Endothelial cell of umbilical vein (primary cell): ENCODE data around the gene SUGCT. TPM values are rescaled to one million over a fixed set of nuclear protein-coding genes. Genes with fewer than 3 reads are reported as not detected.

ENCODE experiments used
- BruUV-seq: library from RNA; stranded (reverse); fragments of 400-500 nt; replicated peaks from 2 replicates; lab custom pipeline; 2021; lab: Mats Ljungman, UMichigan
- CTCF ChIA-PET: fragments of 300-600, 350-600 bp; sonication (Branson Sonifier 250); formaldehyde crosslinking; loops from one replicate; lab custom pipeline; 2021; ENCODE audit warnings: antibody characterized with exemption, inconsistent platforms; lab: Charles Lee
- POLR2A ChIA-PET: fragments of 300-600, 350-600 bp; sonication (Branson Sonifier 250); formaldehyde crosslinking; loops from one replicate; lab custom pipeline; 2021; ENCODE audit warnings: antibody characterized with exemption, inconsistent platforms; lab: Charles Lee
- DNase-seq: peaks from one replicate; pipeline ENCODE4 v3.0.0-alpha.2; 2011; ENCODE audit warnings: low read depth, low spot score
- FAIRE-seq: peaks from 2 replicates; lab custom pipeline; 2011; peaks lifted over from hg19 to GRCh38; lab: Jason Lieb, UNC
- H2AFZ ChIP-seq: 2 replicates; pipeline ENCODE4 v1.6.0; 2012; ENCODE audit warnings: low read depth, low read length, control low read depth, inconsistent platforms
- H3K27ac ChIP-seq: 2 replicates; pipeline ENCODE4 v1.5.1; 2011; ENCODE audit warnings: low read depth, mild to moderate bottlenecking, control low read depth, low read length, moderate library complexity; ENCODE audit not compliant: insufficient read depth
- H3K27me3 ChIP-seq, 2 experiments: 2 replicates each; pipeline versions ENCODE4 v1.6.0 to v1.6.1; 2011; ENCODE audit warnings: low read length in 2 of 2, mixed read lengths in 1 of 2; ENCODE audit not compliant: control insufficient read depth in 2 of 2, insufficient read depth in 2 of 2
- H3K36me3 ChIP-seq, 2 experiments: 2 replicates in 1 of 2; 3 replicates in 1 of 2; pipeline ENCODE4 v1.5.1; 2011; ENCODE audit warnings: low read length in 2 of 2, mild to moderate bottlenecking in 1 of 2, moderate library complexity in 1 of 2; ENCODE audit not compliant: control insufficient read depth in 2 of 2, insufficient read depth in 2 of 2; ENCODE audit errors: extremely low read depth in 1 of 2
- H3K4me1 ChIP-seq: 3 replicates; pipeline ENCODE4 v1.5.1; 2011; ENCODE audit warnings: mild to moderate bottlenecking, low read length; ENCODE audit not compliant: control insufficient read depth, insufficient read depth; ENCODE audit errors: extremely low read depth
- H3K4me2 ChIP-seq: 2 replicates; pipeline ENCODE4 v1.6.1; 2011; ENCODE audit warnings: low read length, control low read depth, mixed read lengths; ENCODE audit not compliant: insufficient read depth
- H3K4me3 ChIP-seq, 3 experiments: fragments of 200-600 bp in 1 of 3; sonication (generic), shearing (Covaris generic) in 1 of 3; replicated peaks in 1 of 3; 2 replicates each; pipeline ENCODE4 v1.5.1; 2011 to 2016; ENCODE audit warnings: control low read depth in 3 of 3, low read length in 3 of 3, mild to moderate bottlenecking in 2 of 3, inconsistent platforms in 1 of 3, low read depth in 1 of 3, moderate library complexity in 1 of 3; ENCODE audit not compliant: insufficient read depth in 1 of 3
- H3K79me2 ChIP-seq: 2 replicates; pipeline ENCODE4 v1.6.0; 2012; ENCODE audit warnings: low read length, inconsistent platforms; ENCODE audit not compliant: control insufficient read depth, insufficient read depth
- H3K9ac ChIP-seq: replicated peaks from 2 replicates; pipeline ENCODE3; 2011; ENCODE audit warnings: low read length, control low read depth; ENCODE audit not compliant: insufficient read depth; ENCODE audit errors: extremely low read depth
- H3K9me1 ChIP-seq: replicated peaks from 3 replicates; pipeline ENCODE4 v1.6.0; 2011; ENCODE audit warnings: mild to moderate bottlenecking, low read length; ENCODE audit not compliant: control insufficient read depth, insufficient read depth; ENCODE audit errors: extremely low read depth
- H3K9me3 ChIP-seq: replicated peaks from 2 replicates; pipeline ENCODE4 v1.5.1; 2012; ENCODE audit warnings: low read length, inconsistent platforms; ENCODE audit not compliant: control insufficient read depth, insufficient read depth
- H4K20me1 ChIP-seq: replicated peaks from 2 replicates; pipeline ENCODE3; 2011; ENCODE audit warnings: mild to moderate bottlenecking, low read length; ENCODE audit not compliant: control insufficient read depth, insufficient read depth; ENCODE audit errors: extremely low read depth
- EZH2 ChIP-seq: IDR thresholded peaks from 2 replicates; pipeline ENCODE4 v1.6.1; 2012; ENCODE audit warnings: borderline replicate concordance, low read depth, mild to moderate bottlenecking, moderate library complexity, low read length, inconsistent platforms; ENCODE audit not compliant: severe bottlenecking
- FOS ChIP-seq: IDR thresholded peaks from 2 replicates; pipeline ENCODE4 v1.6.1; 2011; ENCODE audit warnings: mild to moderate bottlenecking, low read length, moderate library complexity, borderline replicate concordance; ENCODE audit not compliant: insufficient read depth
- dilution Hi-C: fragments of 300-500 bp; cut with MboI; formaldehyde crosslinking; loops from one replicate; pipeline ENCODE4 v1.15.0; 2019; ENCODE audit warnings: low sequenced_read_pairs; ENCODE audit not compliant: extremely low pct_ligation_motif_present
- intact Hi-C: fragments of 100-400 bp; cut with micrococcal nuclease; formaldehyde crosslinking; loops from one replicate; pipeline ENCODE4 v1.10.0; 2022
- polyA plus RNA-seq, 4 experiments: library from polyadenylated mRNA; depleted of rRNA in 3 of 4; stranded (reverse) in 3 of 4; unstranded in 1 of 4; fragments of >200 nt; gene quantifications; 2 replicates each; pipeline versions ENCODE4 v1.2.1 to v1.2.3, GENCODE V29; 2011 to 2012; ENCODE audit warnings: missing spikeins in 1 of 4
- total RNA-seq: library from RNA; stranded (reverse); gene quantifications from 2 replicates; pipeline ENCODE4 v1.2.3, GENCODE V29; 2021

The SUGCT gene
- total and polyA plus RNA-seq, 2 donors (not counting 3 experiments of a cell fraction or from before 2014, with no cell fraction given): 1.2 to 1.4 TPM

GRCh38 chr7:40306025-40306424 is 171.2 kb downstream of the SUGCT start:
- Histone ChIP-seq H3K27me3 (no peaks in the 10 kb centered on the region), H3K4me1 (peaks cover 55% of the 10 kb centered on the region), H3K9me3 (no peaks in the 10 kb centered on the region), H3K79me2 (no peaks in the 10 kb centered on the region), H3K27ac (peak overlapping the region; percentile 74), H2AFZ (peak overlapping the region; percentile 28), H3K9me1 (no peaks in the 10 kb centered on the region), H3K4me3 (no peak overlapping the region), H4K20me1 (no peaks in the 10 kb centered on the region), H3K36me3 (no peaks in the 10 kb centered on the region), H3K9ac (no peak overlapping the region), H3K4me2 (no peak overlapping the region)
- TF ChIP-seq FOS (no peak), EZH2 (no peak)
- FAIRE-seq: no peak
- peak; percentile 69 for DNase-seq
- POLR2A ChIA-PET: no interaction called here
- CTCF ChIA-PET: interaction anchor here (0.8 to 3.6 kb wide), 6 partner anchors 9 to 299 kb away, joined by 3 to 19 read pairs (median 4); no protein-coding TSS in a partner anchor
- dilution Hi-C loops: no loop called here
- intact Hi-C loops: loop anchor here (1.0 kb wide), 1 partner anchor 9 kb away; no protein-coding TSS in a partner anchor
- BruUV-seq: no TSS peak

- no peak for TF ChIP-seq EZH2
- TF ChIP-seq FOS: peak; percentile 15
- Histone ChIP-seq H4K20me1 (no peaks in the 10 kb centered on the region), H3K4me2 (peak overlapping the region; percentile 13), H3K27me3 (no peaks in the 10 kb centered on the region), H2AFZ (no peak overlapping the region), H3K9me3 (no peaks in the 10 kb centered on the region), H3K4me3 (no peak overlapping the region), H3K27ac (peak overlapping the region; percentile 74), H3K9ac (peak overlapping the region; percentile 1), H3K9me1 (no peaks in the 10 kb centered on the region), H3K79me2 (no peaks in the 10 kb centered on the region), H3K36me3 (no peaks in the 10 kb centered on the region), H3K4me1 (peaks cover 61% of the 10 kb centered on the region)
- no TSS peak for BruUV-seq
- peak; percentile 63 for FAIRE-seq
- intact Hi-C loops (loop anchor here (1.0 kb wide), 1 partner anchor 9 kb away; no protein-coding TSS in a partner anchor), dilution Hi-C loops (no loop called here)
- ChIA-PET CTCF (interaction anchor here (1.3 to 3.6 kb wide), 4 partner anchors 10 to 74 kb away, joined by 3 to 19 read pairs (median 4); no protein-coding TSS in a partner anchor), POLR2A (no interaction called here)
- DNase-seq: peak; percentile 69
Measured at GRCh38 chr7:40306596-40306995, 171.8 kb downstream of the SUGCT start.
